HEK293T (cell line): Measurements from ENCODE around the gene GPR62.
"Not testable (repeated sequence)": the region's sequence is repeated elsewhere in the genome, so short reads cannot be mapped to it uniquely, and the experiment has no call there.

Source experiments
- CTCF ChIA-PET: fragments of 350-600 bp; formaldehyde crosslinking; extraction: SDS; loops from one replicate; lab custom pipeline; 2021; ENCODE audit warnings: antibody characterized with exemption, inconsistent platforms; lab: Yijun Ruan, JAX
- POLR2A ChIA-PET: fragments of 350-600 bp; formaldehyde crosslinking; extraction: SDS; loops from one replicate; lab custom pipeline; 2020; ENCODE audit warnings: antibody characterized with exemption, inconsistent platforms; lab: Yijun Ruan, JAX
- DNase-seq: peaks from one replicate; pipeline ENCODE4 v3.0.0; 2012; ENCODE audit warnings: mixed read lengths; ENCODE audit errors: extremely low spot score
- ARNT ChIP-seq: fragments of 450-650 bp; IDR thresholded peaks from 2 replicates; pipeline ENCODE4 v1.6.1; 2017; ENCODE audit warnings: mild to moderate bottlenecking
- BHLHE40 ChIP-seq: fragments of 450-650 bp; IDR thresholded peaks from 2 replicates; pipeline ENCODE4 v1.6.1; 2016; ENCODE audit warnings: mild to moderate bottlenecking, moderate library complexity, borderline replicate concordance
- CTBP1 ChIP-seq: fragments of 450-650 bp; IDR thresholded peaks from 2 replicates; pipeline ENCODE4 v1.6.1; 2016; ENCODE audit warnings: borderline replicate concordance
- ELF4 ChIP-seq: fragments of 450-650 bp; IDR thresholded peaks from 2 replicates; pipeline ENCODE4 v1.6.1; 2017; ENCODE audit warnings: antibody characterized with exemption
- FOXA1 ChIP-seq: fragments of 450-650 bp; IDR thresholded peaks from 2 replicates; pipeline ENCODE4 v1.6.1; 2016; ENCODE audit warnings: mild to moderate bottlenecking
- FOXK2 ChIP-seq: fragments of 450-650 bp; IDR thresholded peaks from 2 replicates; pipeline ENCODE4 v1.6.1; 2016; ENCODE audit warnings: mild to moderate bottlenecking
- FOXM1 ChIP-seq: fragments of 450-650 bp; IDR thresholded peaks from 2 replicates; pipeline ENCODE4 v1.6.1; 2017; ENCODE audit warnings: mild to moderate bottlenecking, borderline replicate concordance
- HDGF ChIP-seq: fragments of 450-650 bp; IDR thresholded peaks from 2 replicates; pipeline ENCODE4 v1.6.1; 2017; ENCODE audit warnings: antibody characterized with exemption, borderline replicate concordance
- L3MBTL2 ChIP-seq: fragments of 450-650 bp; conservative IDR thresholded peaks from 2 replicates; pipeline ENCODE4 v1.6.1; 2016; ENCODE audit warnings: mild to moderate bottlenecking
- LEF1 ChIP-seq: fragments of 450-650 bp; IDR thresholded peaks from 2 replicates; pipeline ENCODE4 v1.6.1; 2017; ENCODE audit warnings: mild to moderate bottlenecking, borderline replicate concordance
- NFRKB ChIP-seq: fragments of 450-650 bp; IDR thresholded peaks from 2 replicates; pipeline ENCODE4 v1.6.1; 2016; ENCODE audit warnings: mild to moderate bottlenecking, moderate library complexity
- PKNOX1 ChIP-seq: fragments of 450-650 bp; IDR thresholded peaks from 2 replicates; pipeline ENCODE4 v1.6.1; 2016
- SP1 ChIP-seq: fragments of 450-650 bp; IDR thresholded peaks from 2 replicates; pipeline ENCODE4 v1.6.1; 2017
- SUZ12 ChIP-seq: fragments of 450-650 bp; IDR thresholded peaks from 2 replicates; pipeline ENCODE4 v1.6.1; 2016; ENCODE audit warnings: mild to moderate bottlenecking
- TARDBP ChIP-seq: fragments of 450-650 bp; IDR thresholded peaks from 2 replicates; pipeline ENCODE4 v1.6.1; 2016
- ZNF384 ChIP-seq: fragments of 450-650 bp; IDR thresholded peaks from 2 replicates; pipeline ENCODE4 v1.6.1; 2016

GPR62 gene

GRCh38 chr3:51955175-51955892, at the start of gene GPR62:
GPR62 (plus strand) TSS chr3:51955381; CDS start chr3:51955653, 272 bp downstream.
- DNase-seq, result no peak
- ChIA-PET CTCF (no interaction called here), POLR2A (no interaction called here)
- TF ChIP-seq SP1 (no peak), PKNOX1 (no peak), HDGF (no peak), LEF1 (no peak), FOXK2 (no peak)

- ChIA-PET POLR2A (no interaction called here), CTCF (no interaction called here)
- TF ChIP-seq FOXK2 (no peak), ELF4 (no peak), TARDBP (no peak), BHLHE40 (no peak), FOXM1 (no peak), L3MBTL2 (no peak), PKNOX1 (no peak), ZNF384 (no peak), NFRKB (no peak), FOXA1 (no peak), ARNT (no peak), SP1 (no peak)
- DNase-seq, result no peak
These were observed 47.2 kb upstream of the GPR62 start for GRCh38 chr3:51908026-51908425.

- ChIA-PET CTCF (no interaction called here), POLR2A (no interaction called here)
- TF ChIP-seq BHLHE40 (no peak), FOXM1 (no peak), NFRKB (no peak), TARDBP (no peak), LEF1 (no peak), HDGF (no peak), ARNT (no peak), ZNF384 (no peak), PKNOX1 (no peak), L3MBTL2 (no peak), CTBP1 (no peak), SP1 (no peak), SUZ12 (no peak)
- DNase-seq, result no peak
These were observed 38.8 kb upstream of the GPR62 start for GRCh38 chr3:51916418-51916817.

- TF ChIP-seq ARNT, result no peak
- TF ChIP-seq TARDBP, result no peak
- no peak for TF ChIP-seq FOXK2
- ChIA-PET CTCF (no interaction called here), POLR2A (no interaction called here)
- DNase-seq, result no peak
These were observed 34.1 kb upstream of the GPR62 start for GRCh38 chr3:51921081-51921578.

- ChIA-PET CTCF (no interaction called here), POLR2A (no interaction called here)
These were observed 27.9 kb upstream of the GPR62 start for GRCh38 chr3:51927061-51927977.

GRCh38 chr3:51928438-51928837, 26.7 kb upstream of the GPR62 start:
- ChIA-PET CTCF (no interaction called here), POLR2A (no interaction called here)
- TF ChIP-seq ARNT (no peak), TARDBP (no peak), FOXK2 (no peak), LEF1 (no peak), BHLHE40 (no peak), SUZ12 (no peak), NFRKB (no peak), FOXA1 (no peak), SP1 (no peak), CTBP1 (no peak), L3MBTL2 (no peak), ELF4 (no peak)
- DNase-seq, result no peak

More at GRCh38 chr3:51927061-51927977, 27.9 kb upstream of the GPR62 start:
- DNase-seq, result no peak
- no peak for TF ChIP-seq FOXM1

GRCh38 chr3:51928981-51929380, 26.2 kb upstream of the GPR62 start:
- DNase-seq, POLR2A ChIA-PET, CTCF ChIA-PET: not testable (repeated sequence)
